K562 (cell line): Measurements from ENCODE around the gene MFAP1. TPM values are rescaled to one million over a fixed set of nuclear protein-coding genes. Genes with fewer than 3 reads are reported as not detected.

Source experiments
- ATF7 ChIP-seq: fragments of 450-650 bp; IDR thresholded peaks from 2 replicates; pipeline ENCODE4 v1.7.1; 2014; ENCODE audit warnings: mild to moderate bottlenecking, moderate library complexity
- CAMTA2 ChIP-seq: fragments of 250-450 bp; sonication (Bioruptor Pico); conservative IDR thresholded peaks from 2 replicates; pipeline ENCODE4 v1.5.1; 2022
- CBX5 ChIP-seq: IDR thresholded peaks from 2 replicates; pipeline ENCODE4 v1.6.1; 2014; ENCODE audit warnings: low read depth, borderline replicate concordance
- CSDE1 ChIP-seq, 2 experiments: fragments of 450-650 bp; IDR thresholded peaks; 2 replicates each; pipeline ENCODE4 v1.6.1; 2016; ENCODE audit warnings: mild to moderate bottlenecking in 1 of 2
- ELF1 ChIP-seq: fragments of 200-800 bp; sonication (Bioruptor generic); IDR thresholded peaks from 2 replicates; pipeline ENCODE4 v1.6.1; 2016; ENCODE audit warnings: missing genetic modification characterization, missing compliant biosample characterization
- MEF2A ChIP-seq: IDR thresholded peaks from 2 replicates; pipeline ENCODE4 v1.6.1; 2011; ENCODE audit warnings: low read depth, mild to moderate bottlenecking, low read length, moderate library complexity; ENCODE audit not compliant: control insufficient read depth
- PCBP1 ChIP-seq: fragments of 200-400 bp; formaldehyde crosslinking; IDR thresholded peaks from 2 replicates; pipeline ENCODE4 v1.6.1; 2018; ENCODE audit warnings: mild to moderate bottlenecking, low read depth, low read length; ENCODE audit not compliant: poor library complexity, severe bottlenecking
- POLR2B ChIP-seq: fragments of 450-650 bp; IDR thresholded peaks from 2 replicates; pipeline ENCODE4 v1.6.1; 2018; ENCODE audit warnings: low read depth; ENCODE audit not compliant: partially characterized antibody
- RB1 ChIP-seq: fragments of 450-650 bp; IDR thresholded peaks from 2 replicates; pipeline ENCODE4 v1.6.1; 2017; ENCODE audit warnings: low read depth, mild to moderate bottlenecking
- SRSF1 ChIP-seq: fragments of 200-400 bp; formaldehyde crosslinking; IDR thresholded peaks from 2 replicates; pipeline ENCODE4 v1.6.1; 2017; ENCODE audit warnings: mild to moderate bottlenecking, low read depth, low read length, moderate library complexity
- TARDBP ChIP-seq: fragments of 450-650 bp; IDR thresholded peaks from 2 replicates; pipeline ENCODE4 v1.6.1; 2016
- ZKSCAN8 ChIP-seq: fragments of 200-800 bp; sonication (Bioruptor generic); IDR thresholded peaks from 2 replicates; pipeline ENCODE4 v1.6.1; 2016; ENCODE audit warnings: missing genetic modification characterization, missing compliant biosample characterization
- ZNF316 ChIP-seq: fragments of 450-650 bp; IDR thresholded peaks from 2 replicates; pipeline ENCODE4 v1.6.1; 2016
- polyA plus RNA-seq, 8 experiments: library from polyadenylated mRNA; depleted of rRNA in 4 of 8; stranded (reverse) in 5 of 8; unstranded in 3 of 8; fragments of >200 nt; fragmentation: Nextera tagmentation in 2 of 8; fragmentation: Illumina TruSeq in 1 of 8; extraction: Ambion mirVana in 2 of 8; extraction: Trizol in 1 of 8; gene quantifications; 2 replicates each; pipeline versions ENCODE4 v1.2.1 to v1.2.3, GENCODE V29; 2011 to 2014; ENCODE audit warnings: inconsistent platforms in 1 of 8, missing spikeins in 1 of 8
- total RNA-seq, 7 experiments: library from RNA; depleted of rRNA in 6 of 7; stranded (reverse); fragments of >200 nt in 6 of 7; fragmentation: Illumina TruSeq in 2 of 7; extraction: Trizol in 2 of 7; gene quantifications; 2 replicates each; pipeline versions ENCODE4 v1.2.1 to v1.2.3, GENCODE V29; 2011 to 2021; ENCODE audit warnings: low replicate concordance in 1 of 7
- TF ChIP-seq, protein P1 (sequence below): sonication (generic); formaldehyde crosslinking; IDR thresholded peaks from 2 replicates; pipeline ENCODE4 v1.8.0; 2022; ENCODE audit warnings: mild to moderate bottlenecking, missing genetic modification reagents, borderline replicate concordance
- TF ChIP-seq, protein P2 (sequence below): fragments of 450-650 bp; IDR thresholded peaks from 2 replicates; pipeline ENCODE4 v1.6.1; 2016; ENCODE audit warnings: borderline replicate concordance
- TF ChIP-seq, protein P3 (sequence below): IDR thresholded peaks from 2 replicates; pipeline ENCODE4 v1.6.1; 2012; ENCODE audit warnings: low read depth, low read length, improper control_type of control experiment, borderline replicate concordance
- TF ChIP-seq, protein P4 (sequence below): fragments of 250-450 bp; sonication (Bioruptor Pico); IDR thresholded peaks from 2 replicates; pipeline ENCODE4 v1.5.0; 2021
- TF ChIP-seq, protein P5 (sequence below): fragments of 450-650 bp; IDR thresholded peaks from 2 replicates; pipeline ENCODE4 v1.6.1; 2016; ENCODE audit warnings: antibody characterized with exemption

Gene MFAP1
- total and polyA plus RNA-seq, 9 of the 15 experiments (the other 6 are each of a cell fraction or from before 2014, with no cell fraction given), result 34.9 to 64.1 (median 48.2) TPM

DNA sequence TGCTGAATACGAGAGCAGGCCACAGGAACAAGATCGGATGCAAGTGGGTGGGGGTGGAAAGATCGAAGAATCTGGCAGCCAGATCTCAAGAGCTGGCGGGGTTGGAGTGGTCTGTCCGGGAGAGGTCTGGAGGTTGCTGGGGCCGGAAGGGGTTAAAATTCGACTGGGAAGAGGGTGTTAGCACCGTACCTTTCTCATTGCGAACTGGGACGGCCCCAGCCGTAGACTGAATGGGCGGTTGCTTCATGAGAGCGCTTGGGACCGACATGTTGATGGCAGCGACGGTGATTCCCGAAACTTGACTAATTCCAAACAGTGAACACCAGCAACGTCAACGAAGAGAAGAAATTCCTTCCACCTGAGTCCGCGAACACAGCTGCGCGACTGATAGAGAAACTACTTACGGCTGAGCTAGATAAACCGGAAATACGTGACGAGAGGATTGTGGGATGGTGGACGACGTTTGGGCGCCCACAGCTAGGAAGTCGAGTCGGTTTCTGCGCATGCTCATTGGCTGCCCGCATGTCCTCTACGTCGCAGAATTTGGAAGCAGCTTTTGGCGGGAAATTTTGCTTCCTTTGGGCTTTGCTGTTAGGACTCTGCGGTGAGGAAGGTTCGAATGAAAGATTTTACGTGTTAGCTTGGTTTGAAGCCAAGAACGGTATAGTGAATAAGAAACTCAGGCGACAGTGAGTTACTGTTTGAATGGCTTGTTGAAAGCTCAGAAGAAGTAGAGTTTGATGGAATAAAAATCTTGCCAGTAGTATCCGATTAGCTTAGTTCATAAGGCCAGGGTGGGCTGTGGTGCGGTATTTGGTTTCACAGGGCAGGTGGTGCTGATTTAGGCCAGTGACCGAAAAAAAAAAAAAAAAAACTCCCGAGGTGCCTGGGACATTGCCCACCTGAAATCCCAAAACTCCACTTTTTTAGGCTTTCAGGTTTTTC lies at the start of gene MFAP1 (continued):
- TF ChIP-seq ATF7 (peak; percentile 77), CBX5 (no peak), TARDBP (peak; percentile 24; the same call in 1 of the 2 replicates), MEF2A (0 out of 2 replicates have a peak, but pooled peaks have one; percentile 6), ELF1 (tag) (peak; percentile 95), CAMTA2 (CRISPR knock-in tag) (no peak), SRSF1 (no peak), ZKSCAN8 (no peak; the same call in 1 of the 2 replicates), CSDE1 (IDR thresholded peaks at IDR 0.05) (0 out of 4 replicates have a peak, but pooled peaks of 1 of the 2 experiments have one; percentile 12), POLR2B (peak; percentile 93), RB1 (peak; percentile 92), PCBP1 (no peak), ZNF316 (peak; percentile 42; the same call in 1 of the 2 replicates)
- TF ChIP-seq, protein P1, sequence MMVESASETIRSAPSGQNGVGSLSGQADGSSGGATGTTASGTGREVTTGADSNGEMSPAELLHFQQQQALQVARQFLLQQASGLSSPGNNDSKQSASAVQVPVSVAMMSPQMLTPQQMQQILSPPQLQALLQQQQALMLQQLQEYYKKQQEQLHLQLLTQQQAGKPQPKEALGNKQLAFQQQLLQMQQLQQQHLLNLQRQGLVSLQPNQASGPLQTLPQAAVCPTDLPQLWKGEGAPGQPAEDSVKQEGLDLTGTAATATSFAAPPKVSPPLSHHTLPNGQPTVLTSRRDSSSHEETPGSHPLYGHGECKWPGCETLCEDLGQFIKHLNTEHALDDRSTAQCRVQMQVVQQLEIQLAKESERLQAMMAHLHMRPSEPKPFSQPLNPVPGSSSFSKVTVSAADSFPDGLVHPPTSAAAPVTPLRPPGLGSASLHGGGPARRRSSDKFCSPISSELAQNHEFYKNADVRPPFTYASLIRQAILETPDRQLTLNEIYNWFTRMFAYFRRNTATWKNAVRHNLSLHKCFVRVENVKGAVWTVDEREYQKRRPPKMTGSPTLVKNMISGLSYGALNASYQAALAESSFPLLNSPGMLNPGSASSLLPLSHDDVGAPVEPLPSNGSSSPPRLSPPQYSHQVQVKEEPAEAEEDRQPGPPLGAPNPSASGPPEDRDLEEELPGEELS (CRISPR knock-in tag), result no peak; the same call in 1 of the 2 replicates
- TF ChIP-seq, protein P2, sequence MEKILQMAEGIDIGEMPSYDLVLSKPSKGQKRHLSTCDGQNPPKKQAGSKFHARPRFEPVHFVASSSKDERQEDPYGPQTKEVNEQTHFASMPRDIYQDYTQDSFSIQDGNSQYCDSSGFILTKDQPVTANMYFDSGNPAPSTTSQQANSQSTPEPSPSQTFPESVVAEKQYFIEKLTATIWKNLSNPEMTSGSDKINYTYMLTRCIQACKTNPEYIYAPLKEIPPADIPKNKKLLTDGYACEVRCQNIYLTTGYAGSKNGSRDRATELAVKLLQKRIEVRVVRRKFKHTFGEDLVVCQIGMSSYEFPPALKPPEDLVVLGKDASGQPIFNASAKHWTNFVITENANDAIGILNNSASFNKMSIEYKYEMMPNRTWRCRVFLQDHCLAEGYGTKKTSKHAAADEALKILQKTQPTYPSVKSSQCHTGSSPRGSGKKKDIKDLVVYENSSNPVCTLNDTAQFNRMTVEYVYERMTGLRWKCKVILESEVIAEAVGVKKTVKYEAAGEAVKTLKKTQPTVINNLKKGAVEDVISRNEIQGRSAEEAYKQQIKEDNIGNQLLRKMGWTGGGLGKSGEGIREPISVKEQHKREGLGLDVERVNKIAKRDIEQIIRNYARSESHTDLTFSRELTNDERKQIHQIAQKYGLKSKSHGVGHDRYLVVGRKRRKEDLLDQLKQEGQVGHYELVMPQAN, result peak; percentile 91; the same call in 1 of the 2 replicates
- TF ChIP-seq, protein P3, sequence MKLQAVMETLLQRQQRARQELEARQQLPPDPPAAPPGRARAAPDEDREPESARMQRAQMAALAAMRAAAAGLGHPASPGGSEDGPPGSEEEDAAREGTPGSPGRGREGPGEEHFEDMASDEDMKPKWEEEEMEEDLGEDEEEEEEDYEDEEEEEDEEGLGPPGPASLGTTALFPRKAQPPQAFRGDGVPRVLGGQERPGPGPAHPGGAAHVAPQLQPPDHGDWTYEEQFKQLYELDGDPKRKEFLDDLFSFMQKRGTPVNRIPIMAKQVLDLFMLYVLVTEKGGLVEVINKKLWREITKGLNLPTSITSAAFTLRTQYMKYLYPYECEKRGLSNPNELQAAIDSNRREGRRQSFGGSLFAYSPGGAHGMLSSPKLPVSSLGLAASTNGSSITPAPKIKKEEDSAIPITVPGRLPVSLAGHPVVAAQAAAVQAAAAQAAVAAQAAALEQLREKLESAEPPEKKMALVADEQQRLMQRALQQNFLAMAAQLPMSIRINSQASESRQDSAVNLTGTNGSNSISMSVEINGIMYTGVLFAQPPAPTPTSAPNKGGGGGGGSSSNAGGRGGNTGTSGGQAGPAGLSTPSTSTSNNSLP, result no peak
- TF ChIP-seq, protein P4, sequence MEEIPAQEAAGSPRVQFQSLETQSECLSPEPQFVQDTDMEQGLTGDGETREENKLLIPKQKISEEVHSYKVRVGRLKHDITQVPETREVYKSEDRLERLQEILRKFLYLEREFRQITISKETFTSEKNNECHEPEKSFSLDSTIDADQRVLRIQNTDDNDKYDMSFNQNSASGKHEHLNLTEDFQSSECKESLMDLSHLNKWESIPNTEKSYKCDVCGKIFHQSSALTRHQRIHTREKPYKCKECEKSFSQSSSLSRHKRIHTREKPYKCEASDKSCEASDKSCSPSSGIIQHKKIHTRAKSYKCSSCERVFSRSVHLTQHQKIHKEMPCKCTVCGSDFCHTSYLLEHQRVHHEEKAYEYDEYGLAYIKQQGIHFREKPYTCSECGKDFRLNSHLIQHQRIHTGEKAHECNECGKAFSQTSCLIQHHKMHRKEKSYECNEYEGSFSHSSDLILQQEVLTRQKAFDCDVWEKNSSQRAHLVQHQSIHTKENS (CRISPR knock-in tag), result no peak
- TF ChIP-seq, protein P5, sequence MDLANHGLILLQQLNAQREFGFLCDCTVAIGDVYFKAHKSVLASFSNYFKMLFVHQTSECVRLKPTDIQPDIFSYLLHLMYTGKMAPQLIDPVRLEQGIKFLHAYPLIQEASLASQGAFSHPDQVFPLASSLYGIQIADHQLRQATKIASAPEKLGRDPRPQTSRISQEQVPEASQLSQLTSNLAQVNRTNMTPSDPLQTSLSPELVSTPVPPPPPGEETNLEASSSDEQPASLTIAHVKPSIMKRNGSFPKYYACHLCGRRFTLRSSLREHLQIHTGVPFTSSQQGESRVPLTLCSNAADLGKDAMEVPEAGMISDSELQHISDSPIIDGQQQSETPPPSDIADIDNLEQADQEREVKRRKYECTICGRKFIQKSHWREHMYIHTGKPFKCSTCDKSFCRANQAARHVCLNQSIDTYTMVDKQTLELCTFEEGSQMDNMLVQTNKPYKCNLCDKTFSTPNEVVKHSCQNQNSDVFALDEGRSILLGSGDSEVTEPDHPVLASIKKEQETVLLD, result peak; percentile 91
